Measurements from ENCODE around the gene RAB33A.
A peak's percentile ranks its signal among the peaks of the same experiment; 100 is the strongest.

RAB33A gene

DNA sequence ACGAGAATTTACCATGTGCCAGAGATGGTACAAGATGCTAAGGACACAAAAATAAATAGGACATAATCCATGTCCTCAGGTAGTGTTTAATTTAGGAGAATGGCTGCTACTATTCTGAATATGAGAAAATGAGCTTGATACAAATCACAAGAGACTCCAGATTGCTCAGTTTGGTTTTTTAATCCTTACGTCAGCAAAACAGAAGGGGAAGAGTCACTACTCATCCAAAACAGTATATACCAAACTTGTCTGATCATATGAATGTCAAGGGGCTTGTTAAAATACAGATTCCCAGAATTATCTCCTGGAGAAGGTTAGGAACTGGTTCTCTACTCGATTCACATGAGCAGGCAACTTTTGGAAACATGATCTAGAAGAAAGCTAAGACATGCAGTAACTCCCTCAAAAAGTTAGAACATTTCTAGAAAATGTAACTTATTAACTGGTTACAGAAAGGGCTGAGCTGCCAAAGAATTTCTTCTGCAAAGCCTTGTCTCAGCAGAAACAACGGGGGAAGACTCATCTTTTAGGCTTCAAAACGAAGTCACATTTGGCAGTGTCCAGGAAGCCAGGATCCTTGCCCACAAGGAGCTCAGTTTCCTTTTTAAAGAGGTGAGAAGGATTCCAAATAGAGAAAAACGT, 9.5 kb upstream of the RAB33A start:
- TF ChIP-seq ZFX (IDR thresholded peaks at IDR 0.05): no peak
- TF ChIP-seq, protein P1, sequence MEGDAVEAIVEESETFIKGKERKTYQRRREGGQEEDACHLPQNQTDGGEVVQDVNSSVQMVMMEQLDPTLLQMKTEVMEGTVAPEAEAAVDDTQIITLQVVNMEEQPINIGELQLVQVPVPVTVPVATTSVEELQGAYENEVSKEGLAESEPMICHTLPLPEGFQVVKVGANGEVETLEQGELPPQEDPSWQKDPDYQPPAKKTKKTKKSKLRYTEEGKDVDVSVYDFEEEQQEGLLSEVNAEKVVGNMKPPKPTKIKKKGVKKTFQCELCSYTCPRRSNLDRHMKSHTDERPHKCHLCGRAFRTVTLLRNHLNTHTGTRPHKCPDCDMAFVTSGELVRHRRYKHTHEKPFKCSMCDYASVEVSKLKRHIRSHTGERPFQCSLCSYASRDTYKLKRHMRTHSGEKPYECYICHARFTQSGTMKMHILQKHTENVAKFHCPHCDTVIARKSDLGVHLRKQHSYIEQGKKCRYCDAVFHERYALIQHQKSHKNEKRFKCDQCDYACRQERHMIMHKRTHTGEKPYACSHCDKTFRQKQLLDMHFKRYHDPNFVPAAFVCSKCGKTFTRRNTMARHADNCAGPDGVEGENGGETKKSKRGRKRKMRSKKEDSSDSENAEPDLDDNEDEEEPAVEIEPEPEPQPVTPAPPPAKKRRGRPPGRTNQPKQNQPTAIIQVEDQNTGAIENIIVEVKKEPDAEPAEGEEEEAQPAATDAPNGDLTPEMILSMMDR (conservative IDR thresholded peaks at IDR 0.05): no peak

DNA sequence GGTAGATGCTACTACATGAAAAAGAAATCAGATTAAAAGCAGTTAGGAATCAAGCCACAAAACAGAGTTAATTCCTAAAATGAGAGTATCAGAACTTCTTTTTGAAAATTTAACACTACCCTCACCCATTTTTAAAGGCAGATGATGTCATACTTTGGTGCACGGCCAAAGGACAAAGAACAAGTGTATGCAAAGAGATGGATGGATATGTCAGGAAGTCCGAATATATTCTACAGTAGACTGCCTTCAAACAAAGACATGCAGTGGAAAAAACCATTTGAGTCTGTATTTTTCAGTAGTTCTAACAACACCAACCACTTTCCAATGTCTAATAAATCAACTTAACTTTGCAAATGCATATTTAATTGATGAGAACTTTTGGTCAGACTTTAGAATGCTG, 8.4 kb upstream of the RAB33A start:
- no peak overlapping the region for H3K27ac ChIP-seq
- no peak for TF ChIP-seq ZFX (IDR thresholded peaks at IDR 0.05)
- TF ChIP-seq, protein P1 (conservative IDR thresholded peaks at IDR 0.05): no peak

More for the DNA sequence above, 9.5 kb upstream of the RAB33A start:
- no peak overlapping the region for H3K27ac ChIP-seq

DNA sequence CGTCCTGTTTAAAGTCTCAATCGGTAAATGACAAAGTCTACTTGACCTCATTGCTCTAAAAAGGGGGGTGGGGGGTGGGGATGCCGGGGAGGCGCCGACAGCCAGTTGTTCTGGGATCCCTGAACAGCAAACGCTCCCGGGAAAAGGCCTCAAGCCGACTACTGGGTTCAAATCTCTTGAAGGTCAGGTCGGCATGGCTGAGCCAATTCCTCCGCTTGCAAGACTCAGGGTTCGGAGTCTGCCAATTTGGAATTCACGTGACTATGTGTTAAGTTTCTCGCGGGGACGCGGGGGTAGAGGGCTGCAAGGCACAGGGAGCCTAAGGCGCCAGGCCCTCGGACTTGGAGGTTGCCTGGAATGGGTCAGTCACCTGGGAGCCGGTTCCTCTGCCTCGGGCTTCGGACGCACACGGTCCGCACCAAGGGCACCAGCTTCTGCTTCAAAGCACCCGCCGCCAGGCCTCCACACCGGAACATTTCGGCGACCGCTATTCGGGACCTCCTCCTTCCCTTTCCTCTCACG, 6.5 kb upstream of the RAB33A start:
- TF ChIP-seq, protein P1 (conservative IDR thresholded peaks at IDR 0.05): no peak
- peak; percentile 55 for TF ChIP-seq ZFX (IDR thresholded peaks at IDR 0.05)
- peak overlapping the region; percentile 93 for H3K27ac ChIP-seq

DNA sequence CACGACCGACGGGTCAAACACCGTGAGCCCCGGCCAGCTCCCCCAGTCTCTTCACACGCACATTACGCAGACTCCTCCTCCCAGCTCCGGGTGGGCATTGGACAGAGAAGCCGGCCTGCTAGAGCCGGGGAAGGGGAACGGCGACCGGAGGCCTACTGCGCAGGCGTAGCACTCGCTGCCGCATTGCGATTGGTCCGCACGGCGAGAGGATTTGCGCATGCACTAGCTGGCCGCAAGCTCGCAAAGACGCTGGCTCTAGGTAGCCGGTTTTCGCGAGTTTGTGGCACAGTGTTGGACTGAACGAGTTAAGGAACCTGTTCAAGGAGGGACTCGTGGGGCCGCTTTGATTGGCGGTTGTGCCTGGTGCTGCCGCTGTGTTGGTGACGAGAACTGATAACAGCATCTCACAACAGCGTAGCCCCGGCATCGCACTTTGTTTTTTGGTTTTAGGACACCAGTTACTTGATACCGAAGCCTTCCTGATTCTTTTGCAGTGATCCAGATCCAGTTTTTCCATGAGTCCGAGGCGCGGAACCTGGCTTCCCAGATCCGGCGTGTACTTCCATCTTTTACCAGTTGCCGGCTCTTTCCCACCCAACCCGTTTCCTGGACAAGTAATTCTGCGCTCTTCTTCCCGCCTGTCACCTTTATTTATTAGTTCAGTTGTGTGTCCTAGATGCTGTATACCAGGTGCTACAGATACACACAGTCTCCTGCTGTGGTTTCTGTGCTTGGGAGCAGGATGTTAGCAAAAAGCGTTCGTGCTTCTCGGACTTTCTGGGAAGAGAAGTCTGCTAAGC, 5.9 kb upstream of the RAB33A start, which contains the start of gene AIFM1:
Gene AIFM1, minus strand, starts transcription at position 139 of the 800 bp plus-strand sequence. CDS start 185 bp downstream, outside the sequence.
- peak within 1 kb of the TSS; percentile 93 for H3K27ac ChIP-seq
- TF ChIP-seq, protein P1 (conservative IDR thresholded peaks at IDR 0.05): no peak
- no peak for TF ChIP-seq ZFX (IDR thresholded peaks at IDR 0.05)

DNA sequence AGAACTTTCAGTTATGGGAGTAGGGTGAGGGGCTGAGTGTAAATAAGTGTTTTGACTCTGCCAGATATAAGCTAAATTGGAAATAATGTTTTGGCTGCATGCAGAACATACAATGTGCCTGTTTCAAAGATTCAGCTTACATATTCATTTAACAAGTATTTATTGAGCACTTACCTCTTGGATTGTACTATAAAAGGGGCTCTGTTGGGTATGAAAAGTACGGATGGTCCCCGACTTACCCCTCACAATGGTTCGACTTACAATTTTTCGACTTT, 5.3 kb upstream of the RAB33A start:
- peak overlapping the region; percentile 93; the same call in 1 of the 2 replicates for H3K27ac ChIP-seq
- TF ChIP-seq ZFX (IDR thresholded peaks at IDR 0.05): no peak
- TF ChIP-seq, protein P1 (conservative IDR thresholded peaks at IDR 0.05): no peak

DNA sequence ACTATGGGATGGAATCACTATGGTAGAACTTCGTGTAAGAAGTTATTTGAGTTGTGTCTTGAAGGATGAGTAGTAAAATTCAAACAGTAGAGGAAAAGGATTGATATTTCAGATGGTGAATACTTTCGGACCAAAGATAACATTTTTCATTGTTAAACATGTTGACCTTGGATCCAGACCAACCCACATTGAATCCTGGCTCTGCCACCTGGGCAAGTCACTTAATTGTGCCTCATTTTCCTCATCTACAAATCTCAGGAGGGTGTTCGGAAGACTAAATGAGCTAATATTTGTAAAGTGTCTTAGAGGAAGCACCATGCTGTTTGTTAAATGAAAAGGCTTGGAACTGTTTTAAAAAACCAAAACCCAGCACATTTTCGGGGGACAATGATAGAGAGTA, 4.7 kb upstream of the RAB33A start:
- H3K27ac ChIP-seq: peak overlapping the region; percentile 52; the same call in 1 of the 2 replicates
- TF ChIP-seq ZFX (IDR thresholded peaks at IDR 0.05): no peak
- TF ChIP-seq, protein P1 (conservative IDR thresholded peaks at IDR 0.05): no peak

Measured in C4-2B (cell line).